Keratinocyte (primary cell): ENCODE results near the gene SNTG2. TPM values are rescaled to one million over a fixed set of nuclear protein-coding genes. Genes with fewer than 3 reads are reported as not detected.

Experiments used
- DNase-seq: peaks from one replicate; pipeline ENCODE4 v3.0.0-alpha.2; 2011; ENCODE audit warnings: low read depth, missing footprints, low spot score
- FAIRE-seq: peaks from 2 replicates; lab custom pipeline; 2011; peaks lifted over from hg19 to GRCh38; lab: Jason Lieb, UNC
- H2AFZ ChIP-seq: 2 replicates; pipeline ENCODE4 v1.6.0; 2012; ENCODE audit warnings: low read length, control low read depth, inconsistent platforms; ENCODE audit not compliant: control insufficient read depth
- H3K27ac ChIP-seq: 2 replicates; pipeline ENCODE4 v1.5.1; 2011; ENCODE audit warnings: low read length; ENCODE audit not compliant: control insufficient read depth, insufficient read depth
- H3K27me3 ChIP-seq: 3 replicates; pipeline ENCODE4 v1.6.0; 2011; ENCODE audit warnings: low read length; ENCODE audit not compliant: control insufficient read depth, insufficient read depth; ENCODE audit errors: extremely low read depth
- H3K36me3 ChIP-seq, 2 experiments: 2 replicates in 1 of 2; 3 replicates in 1 of 2; pipeline ENCODE4 v1.5.1; 2011; ENCODE audit warnings: low read length in 2 of 2, mild to moderate bottlenecking in 1 of 2; ENCODE audit not compliant: control insufficient read depth in 2 of 2, insufficient read depth in 2 of 2; ENCODE audit errors: extremely low read depth in 1 of 2
- H3K4me1 ChIP-seq: 3 replicates; pipeline ENCODE4 v1.5.1; 2011; ENCODE audit warnings: low read length; ENCODE audit not compliant: control insufficient read depth, insufficient read depth; ENCODE audit errors: extremely low read depth
- H3K4me2 ChIP-seq: 3 replicates; pipeline ENCODE4 v1.6.0; 2011; ENCODE audit warnings: low read depth, low read length; ENCODE audit not compliant: control insufficient read depth, insufficient read depth; ENCODE audit errors: extremely low read depth
- H3K4me3 ChIP-seq, 3 experiments: fragments of 200-600 bp in 1 of 3; sonication (generic) in 1 of 3; 2 replicates in 2 of 3; 3 replicates in 1 of 3; pipeline ENCODE4 v1.5.1; 2011 to 2016; ENCODE audit warnings: low read length in 3 of 3, mild to moderate bottlenecking in 3 of 3, control low read depth in 2 of 3, inconsistent platforms in 1 of 3, low read depth in 1 of 3, mixed read lengths in 1 of 3, mixed run types in 1 of 3, moderate library complexity in 1 of 3; ENCODE audit not compliant: control insufficient read depth in 2 of 3, insufficient read depth in 2 of 3; ENCODE audit errors: extremely low read depth in 1 of 3
- H3K79me2 ChIP-seq: 2 replicates; pipeline ENCODE4 v1.6.0; 2012; ENCODE audit warnings: low read length; ENCODE audit not compliant: control insufficient read depth, insufficient read depth
- H3K9ac ChIP-seq: 3 replicates; pipeline ENCODE4 v1.6.0; 2011; ENCODE audit warnings: low read length; ENCODE audit not compliant: control insufficient read depth, insufficient read depth; ENCODE audit errors: extremely low read depth
- H3K9me1 ChIP-seq: 3 replicates; pipeline ENCODE4 v1.6.0; 2011; ENCODE audit warnings: low read length; ENCODE audit not compliant: control insufficient read depth, insufficient read depth; ENCODE audit errors: extremely low read depth
- H3K9me3 ChIP-seq: 2 replicates; pipeline ENCODE4 v1.5.1; 2012; ENCODE audit warnings: low read depth, low read length; ENCODE audit not compliant: control insufficient read depth
- H4K20me1 ChIP-seq: 3 replicates; pipeline ENCODE4 v1.6.0; 2011; ENCODE audit warnings: low read length; ENCODE audit not compliant: control insufficient read depth, insufficient read depth; ENCODE audit errors: extremely low read depth
- EZH2 ChIP-seq: IDR thresholded peaks from one replicate; pipeline ENCODE4 v1.6.1; 2012; ENCODE audit warnings: inconsistent platforms, mild to moderate bottlenecking, low read length, moderate library complexity
- dilution Hi-C: fragments of 300-500 bp; cut with MboI; formaldehyde crosslinking; loops from one replicate; pipeline ENCODE4 v1.7.0; 2020; ENCODE audit warnings: low sequenced_read_pairs; ENCODE audit not compliant: extremely low pct_ligation_motif_present
- polyA plus RNA-seq, 5 experiments: library from polyadenylated mRNA; depleted of rRNA in 3 of 5; stranded (reverse) in 3 of 5; stranded (forward) in 1 of 5; unstranded in 1 of 5; fragments of >200 nt; gene quantifications; 1 replicate in 1 of 5; 2 replicates in 3 of 5; 3 replicates in 1 of 5; pipeline versions ENCODE4 v1.2.1 to v1.2.3, GENCODE V29; 2011 to 2012; ENCODE audit warnings: missing spikeins in 2 of 5, low read depth in 1 of 5, low replicate concordance in 1 of 5
- TF ChIP-seq, protein P1 (sequence below), 3 experiments: IDR thresholded peaks in 1 of 3; conservative IDR thresholded peaks in 1 of 3; optimal IDR thresholded peaks in 1 of 3; 2 replicates in 2 of 3; 3 replicates in 1 of 3; pipeline versions ENCODE3 to v1.5.1; 2011; ENCODE audit warnings: low read length in 3 of 3, mild to moderate bottlenecking in 3 of 3, moderate library complexity in 2 of 3, control low read depth in 1 of 3, inconsistent platforms in 1 of 3; ENCODE audit not compliant: insufficient read depth in 2 of 3; ENCODE audit errors: extremely low read depth in 1 of 3

SNTG2 gene
- polyA plus RNA-seq, 1 donor (not counting 4 experiments of a cell fraction or from before 2014, with no cell fraction given): not detected

DNA sequence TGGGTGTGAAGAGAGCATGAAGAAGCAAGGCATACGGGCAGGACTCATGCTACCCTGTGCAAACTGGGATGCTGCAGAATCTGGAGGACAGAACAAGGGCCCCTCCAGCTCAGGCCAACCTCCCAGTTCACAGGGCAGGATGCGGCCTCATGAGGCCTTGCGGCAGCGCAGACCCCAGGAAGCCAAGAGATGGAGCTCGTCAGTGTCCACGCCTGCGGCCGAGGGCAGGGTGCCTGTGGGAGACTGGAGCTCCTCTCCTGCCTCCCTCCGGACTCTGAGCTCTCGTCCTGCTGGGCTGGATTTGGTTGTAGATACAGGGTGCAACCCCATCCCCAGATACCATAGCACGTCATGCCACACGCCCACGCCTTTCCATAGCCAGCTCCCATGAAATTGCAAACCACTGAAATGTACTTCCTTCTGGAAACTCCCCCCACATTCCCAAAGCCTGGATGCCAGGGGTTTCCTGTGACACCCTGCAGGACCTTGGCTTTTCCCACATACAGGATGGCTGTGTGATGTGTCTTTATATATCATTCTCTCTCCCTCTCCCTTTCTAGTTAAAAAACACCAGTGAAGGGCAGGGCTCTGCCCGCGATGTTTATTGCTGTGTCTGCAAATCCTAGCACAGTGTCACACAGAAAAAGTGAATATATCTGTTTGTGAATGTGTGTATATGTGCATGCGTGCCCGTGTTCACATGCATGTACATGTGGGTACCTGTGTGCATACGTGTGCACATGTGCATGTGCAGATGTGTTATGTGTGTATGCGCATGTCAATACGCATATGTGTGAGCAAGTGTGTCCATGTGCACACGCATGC is 12.3 kb upstream of the SNTG2 start:
- FAIRE-seq (no peak), DNase-seq (no peak)
- no peaks in the 10 kb centered on the region for H3K27me3 ChIP-seq
- H4K20me1 ChIP-seq: no peaks in the 10 kb centered on the region
- H3K4me3 ChIP-seq: no peak overlapping the region
- H3K4me1 ChIP-seq: no peaks in the 10 kb centered on the region
- no peaks in the 10 kb centered on the region for H3K9me3 ChIP-seq
- no peak overlapping the region for H3K9ac ChIP-seq
- H3K36me3 ChIP-seq: no peaks in the 10 kb centered on the region
- TF ChIP-seq, protein P1, sequence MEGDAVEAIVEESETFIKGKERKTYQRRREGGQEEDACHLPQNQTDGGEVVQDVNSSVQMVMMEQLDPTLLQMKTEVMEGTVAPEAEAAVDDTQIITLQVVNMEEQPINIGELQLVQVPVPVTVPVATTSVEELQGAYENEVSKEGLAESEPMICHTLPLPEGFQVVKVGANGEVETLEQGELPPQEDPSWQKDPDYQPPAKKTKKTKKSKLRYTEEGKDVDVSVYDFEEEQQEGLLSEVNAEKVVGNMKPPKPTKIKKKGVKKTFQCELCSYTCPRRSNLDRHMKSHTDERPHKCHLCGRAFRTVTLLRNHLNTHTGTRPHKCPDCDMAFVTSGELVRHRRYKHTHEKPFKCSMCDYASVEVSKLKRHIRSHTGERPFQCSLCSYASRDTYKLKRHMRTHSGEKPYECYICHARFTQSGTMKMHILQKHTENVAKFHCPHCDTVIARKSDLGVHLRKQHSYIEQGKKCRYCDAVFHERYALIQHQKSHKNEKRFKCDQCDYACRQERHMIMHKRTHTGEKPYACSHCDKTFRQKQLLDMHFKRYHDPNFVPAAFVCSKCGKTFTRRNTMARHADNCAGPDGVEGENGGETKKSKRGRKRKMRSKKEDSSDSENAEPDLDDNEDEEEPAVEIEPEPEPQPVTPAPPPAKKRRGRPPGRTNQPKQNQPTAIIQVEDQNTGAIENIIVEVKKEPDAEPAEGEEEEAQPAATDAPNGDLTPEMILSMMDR (optimal IDR thresholded peaks at IDR 0.05 in 1 of 3, IDR thresholded peaks at IDR 0.05 in 1 of 3, conservative IDR thresholded peaks at IDR 0.05 in 1 of 3; ENCODE audit: extremely low read depth in 1 of 3, insufficient read depth in 2 of 3, low read length in 3 of 3): no peak
- H3K27ac ChIP-seq: no peak overlapping the region
- H3K79me2 ChIP-seq: no peaks in the 10 kb centered on the region
- dilution Hi-C loops: no loop called here
- H2AFZ ChIP-seq: no peak overlapping the region
- no peaks in the 10 kb centered on the region for H3K9me1 ChIP-seq
- H3K4me2 ChIP-seq: no peak overlapping the region

DNA sequence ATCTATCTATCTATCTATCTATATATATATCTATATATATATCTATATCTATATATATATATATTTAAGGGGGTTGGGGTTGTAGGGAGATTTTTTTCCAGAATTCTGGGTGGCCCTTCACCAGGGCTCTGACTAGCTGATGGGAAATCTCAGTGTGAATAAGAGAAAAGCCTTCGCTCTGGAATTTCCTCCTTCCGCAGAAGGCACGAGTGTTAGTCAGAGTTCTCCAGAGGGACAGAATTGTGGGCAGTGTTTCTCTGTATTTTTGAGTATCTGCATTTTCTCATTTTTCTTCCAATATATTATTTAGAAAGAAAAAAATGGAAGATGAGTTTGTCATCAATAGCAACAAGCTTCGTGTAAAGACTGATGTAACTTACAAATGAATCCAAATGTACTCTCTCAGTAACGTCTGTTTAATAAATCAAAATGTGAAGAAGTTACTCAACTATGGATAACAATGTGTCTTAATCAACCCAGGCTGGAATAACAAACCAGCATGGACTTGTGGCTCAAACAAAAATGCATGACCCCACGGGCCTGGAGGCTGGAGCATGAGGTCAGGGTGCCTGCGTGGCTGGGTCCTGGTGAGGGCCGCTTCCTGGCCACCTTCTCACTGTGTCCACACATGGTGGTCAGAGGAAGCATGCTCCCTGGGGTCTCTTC is 10.6 kb upstream of the SNTG2 start:
- Histone ChIP-seq H3K9me1 (no peaks in the 10 kb centered on the region), H3K9ac (no peak overlapping the region), H3K4me3 (no peak overlapping the region), H3K27ac (no peak overlapping the region), H3K4me2 (no peak overlapping the region), H3K9me3 (no peaks in the 10 kb centered on the region), H3K4me1 (no peaks in the 10 kb centered on the region), H4K20me1 (no peaks in the 10 kb centered on the region), H2AFZ (no peak overlapping the region), H3K36me3 (no peaks in the 10 kb centered on the region), H3K79me2 (no peaks in the 10 kb centered on the region), H3K27me3 (no peaks in the 10 kb centered on the region)
- dilution Hi-C loops: no loop called here
- FAIRE-seq (no peak), DNase-seq (no peak)
- TF ChIP-seq, protein P1 (optimal IDR thresholded peaks at IDR 0.05 in 1 of 3, IDR thresholded peaks at IDR 0.05 in 1 of 3, conservative IDR thresholded peaks at IDR 0.05 in 1 of 3; ENCODE audit: extremely low read depth in 1 of 3, insufficient read depth in 2 of 3, low read length in 3 of 3): no peak
- no peak for TF ChIP-seq EZH2
